Measurements from ENCODE around the gene ANO7.

ANO7 gene

DNA sequence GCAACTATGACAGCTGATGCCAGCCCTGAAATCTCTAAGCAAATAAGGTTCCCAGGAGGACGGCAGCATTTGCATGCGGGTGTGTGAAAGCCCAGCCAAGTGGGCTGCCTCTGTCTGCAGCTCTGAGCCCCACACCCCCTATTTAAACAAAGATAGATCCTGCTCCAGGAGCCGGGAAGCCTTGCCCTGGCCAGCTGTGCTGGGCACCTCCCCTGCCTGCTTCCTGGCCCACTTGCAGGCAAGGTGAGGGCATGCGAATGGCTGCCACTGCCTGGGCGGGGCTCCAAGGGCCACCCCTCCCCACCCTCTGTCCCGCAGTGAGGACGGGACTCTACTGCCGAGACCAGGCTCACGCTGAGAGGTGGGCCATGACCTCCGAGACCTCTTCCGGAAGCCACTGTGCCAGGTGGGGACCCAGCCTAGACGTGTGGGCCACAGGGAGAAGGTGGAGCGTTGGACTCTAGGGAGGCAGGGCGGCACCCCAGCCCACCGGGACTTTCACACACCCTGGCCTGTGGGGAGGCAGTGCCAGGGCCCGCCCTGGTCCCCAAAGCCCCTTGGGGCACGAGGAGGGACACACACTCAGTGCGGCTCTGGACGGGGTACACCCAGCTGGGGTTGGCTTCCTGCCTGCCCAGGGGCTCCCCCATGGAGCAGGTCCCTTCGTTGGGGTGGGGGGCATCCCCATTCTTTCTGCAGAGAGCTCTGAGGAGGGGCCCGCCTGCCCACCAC lies at the start of gene ANO7:
ANO7 (plus strand) TSS at position 317 of the 732 bp plus-strand sequence. CDS start 1,387 bp downstream, outside the sequence.
- H3K9ac ChIP-seq (ENCODE audit: low read length), result no peak within 1 kb of the TSS
- no peaks in the 10 kb centered on the region for H3K9me3 ChIP-seq (ENCODE audit: control insufficient read depth, low read depth, low read length)
- no peak within 1 kb of the TSS for H3K27ac ChIP-seq (ENCODE audit: low read length)
- H3K4me1 ChIP-seq (ENCODE audit: control insufficient read depth, low read depth, low read length), result no peaks in the 10 kb centered on the region
- no peaks in the 10 kb centered on the region for H3K27me3 ChIP-seq (ENCODE audit: control insufficient read depth, insufficient read depth, low read length)
- H3K36me3 ChIP-seq (ENCODE audit: control insufficient read depth, low read depth, low read length), result no peaks in the 10 kb centered on the region
- no peak within 1 kb of the TSS for H3K4me3 ChIP-seq (ENCODE audit: low read length)

GRCh38 chr2:241139531-241140444 lies 48.7 kb upstream of the ANO7 start:
- Histone ChIP-seq H3K4me1 (ENCODE audit: control insufficient read depth, low read depth, low read length) (no peaks in the 10 kb centered on the region), H3K27me3 (ENCODE audit: control insufficient read depth, insufficient read depth, low read length) (no peaks in the 10 kb centered on the region), H3K4me3 (ENCODE audit: low read length) (no peak overlapping the region), H3K9ac (ENCODE audit: low read length) (no peak overlapping the region), H3K36me3 (ENCODE audit: control insufficient read depth, low read depth, low read length) (peaks cover 29% of the 10 kb centered on the region), H3K27ac (ENCODE audit: low read length) (no peak overlapping the region), H3K9me3 (ENCODE audit: control insufficient read depth, low read depth, low read length) (no peaks in the 10 kb centered on the region)

DNA sequence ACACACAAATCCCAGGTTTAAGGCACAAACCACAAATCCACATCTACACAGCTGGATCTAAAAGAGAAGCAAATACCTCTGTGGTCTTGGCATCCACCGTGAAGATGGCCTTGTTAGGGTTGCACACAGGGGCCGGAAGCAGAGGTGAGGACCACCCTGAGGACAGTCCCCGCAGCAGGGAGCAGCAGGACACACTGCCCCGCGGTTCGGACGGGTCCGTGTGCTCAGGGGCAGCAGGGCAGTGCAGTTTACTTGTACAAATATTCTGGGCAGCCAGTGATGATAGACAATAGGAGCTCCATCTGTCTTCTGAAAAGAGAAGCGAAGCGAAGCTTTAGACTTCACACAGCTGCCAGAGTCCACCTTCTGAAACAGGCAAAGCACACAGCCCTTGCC lies 48.0 kb upstream of the ANO7 start:
- Histone ChIP-seq H3K36me3 (ENCODE audit: control insufficient read depth, low read depth, low read length) (peaks cover 29% of the 10 kb centered on the region), H3K9ac (ENCODE audit: low read length) (no peak overlapping the region), H3K27ac (ENCODE audit: low read length) (no peak overlapping the region)

DNA sequence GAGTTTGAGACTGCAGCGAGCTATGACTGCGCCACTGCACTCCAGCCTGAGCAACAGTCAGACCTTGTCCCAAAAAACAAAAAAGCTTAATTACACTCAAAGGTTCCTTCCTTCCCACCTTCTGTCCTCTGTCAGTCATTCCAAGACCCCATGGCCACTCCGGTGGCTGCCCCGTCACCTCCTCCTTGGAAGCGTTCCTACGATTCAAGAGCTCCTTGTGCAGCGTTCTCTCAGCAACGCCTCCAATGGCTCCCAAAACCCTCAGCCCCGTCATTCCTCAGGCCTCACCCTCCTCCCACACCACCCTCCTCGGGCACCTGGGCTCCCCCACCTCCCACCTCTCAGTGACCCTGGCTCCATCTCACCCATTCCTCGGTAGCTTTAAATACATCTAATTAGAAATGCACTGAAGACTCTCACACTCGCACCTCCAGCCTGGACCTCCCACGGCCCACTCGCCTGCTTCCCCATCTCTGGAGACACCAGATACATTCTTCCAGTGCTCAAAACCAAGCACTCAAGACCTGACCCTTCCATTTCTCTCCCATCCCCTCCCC lies 47.2 kb upstream of the ANO7 start:
- H3K4me1 ChIP-seq (ENCODE audit: control insufficient read depth, low read depth, low read length), result no peaks in the 10 kb centered on the region
- no peaks in the 10 kb centered on the region for H3K27me3 ChIP-seq (ENCODE audit: control insufficient read depth, insufficient read depth, low read length)
- H3K36me3 ChIP-seq (ENCODE audit: control insufficient read depth, low read depth, low read length), result peaks cover 26% of the 10 kb centered on the region
- H3K9ac ChIP-seq (ENCODE audit: low read length), result no peak overlapping the region
- no peak overlapping the region for H3K27ac ChIP-seq (ENCODE audit: low read length)
- H3K4me3 ChIP-seq (ENCODE audit: low read length), result no peak overlapping the region
- no peaks in the 10 kb centered on the region for H3K9me3 ChIP-seq (ENCODE audit: control insufficient read depth, low read depth, low read length)

More for the DNA sequence above, 48.0 kb upstream of the ANO7 start:
- no peaks in the 10 kb centered on the region for H3K27me3 ChIP-seq (ENCODE audit: control insufficient read depth, insufficient read depth, low read length)
- H3K4me3 ChIP-seq (ENCODE audit: low read length), result no peak overlapping the region
- no peaks in the 10 kb centered on the region for H3K9me3 ChIP-seq (ENCODE audit: control insufficient read depth, low read depth, low read length)
- no peaks in the 10 kb centered on the region for H3K4me1 ChIP-seq (ENCODE audit: control insufficient read depth, low read depth, low read length)

DNA sequence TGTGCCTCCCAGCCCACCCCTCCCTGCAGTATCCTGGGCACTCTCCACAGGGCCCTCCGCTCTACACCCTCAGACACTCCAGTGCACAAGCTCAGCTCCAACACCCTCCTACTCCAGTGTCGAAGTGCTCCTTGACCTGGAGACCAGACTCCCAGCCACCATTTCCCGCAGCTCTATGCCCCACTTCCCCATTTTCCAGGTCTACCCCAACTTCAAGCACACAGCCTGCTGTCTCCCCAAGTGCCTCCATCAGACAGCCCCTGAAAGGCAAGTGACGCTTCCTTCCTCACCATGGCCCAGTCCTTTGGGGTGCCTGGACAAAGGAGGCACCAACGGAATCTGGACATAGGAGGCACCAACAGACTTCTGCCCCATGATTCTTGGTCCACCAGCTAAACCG lies 46.4 kb upstream of the ANO7 start:
- H3K27ac ChIP-seq (ENCODE audit: low read length), result no peak overlapping the region
- no peak overlapping the region for H3K4me3 ChIP-seq (ENCODE audit: low read length)
- H3K9me3 ChIP-seq (ENCODE audit: control insufficient read depth, low read depth, low read length), result no peaks in the 10 kb centered on the region
- no peaks in the 10 kb centered on the region for H3K27me3 ChIP-seq (ENCODE audit: control insufficient read depth, insufficient read depth, low read length)
- no peak overlapping the region for H3K9ac ChIP-seq (ENCODE audit: low read length)
- no peaks in the 10 kb centered on the region for H3K4me1 ChIP-seq (ENCODE audit: control insufficient read depth, low read depth, low read length)
- peaks cover 18% of the 10 kb centered on the region for H3K36me3 ChIP-seq (ENCODE audit: control insufficient read depth, low read depth, low read length)

DNA sequence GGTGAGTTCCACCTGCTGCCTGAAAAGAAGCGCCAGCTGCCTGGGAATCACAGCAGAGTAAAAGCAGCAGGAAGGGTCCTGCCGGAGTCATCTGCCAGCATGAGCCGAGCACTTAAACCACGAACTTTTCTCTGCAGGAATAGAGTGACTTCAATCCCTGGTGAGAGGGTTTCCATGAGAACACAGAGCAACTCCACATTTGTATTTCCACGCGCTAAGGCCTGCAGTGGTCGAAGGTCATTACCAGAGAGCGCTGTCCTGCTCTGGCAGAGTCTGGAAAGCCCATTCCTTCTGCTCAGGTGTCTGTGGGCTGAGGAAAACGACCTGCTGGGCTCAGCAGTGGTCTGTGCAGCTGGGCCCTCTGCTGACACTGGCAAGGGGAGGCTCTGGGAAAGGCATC lies 45.9 kb upstream of the ANO7 start:
- H3K27ac ChIP-seq (ENCODE audit: low read length), result no peak overlapping the region
- no peaks in the 10 kb centered on the region for H3K9me3 ChIP-seq (ENCODE audit: control insufficient read depth, low read depth, low read length)
- H3K4me3 ChIP-seq (ENCODE audit: low read length), result no peak overlapping the region
- peaks cover under 1% of the 10 kb centered on the region for H3K27me3 ChIP-seq (ENCODE audit: control insufficient read depth, insufficient read depth, low read length)
- H3K4me1 ChIP-seq (ENCODE audit: control insufficient read depth, low read depth, low read length), result no peaks in the 10 kb centered on the region
- no peak overlapping the region for H3K9ac ChIP-seq (ENCODE audit: low read length)
- H3K36me3 ChIP-seq (ENCODE audit: control insufficient read depth, low read depth, low read length), result peaks cover 15% of the 10 kb centered on the region

GRCh38 chr2:241146286-241146685 lies 42.2 kb upstream of the ANO7 start:
- no peaks in the 10 kb centered on the region for H3K9me3 ChIP-seq (ENCODE audit: control insufficient read depth, low read depth, low read length)
- H3K9ac ChIP-seq (ENCODE audit: low read length), result no peak overlapping the region
- H3K4me1 ChIP-seq (ENCODE audit: control insufficient read depth, low read depth, low read length), result peaks cover 4% of the 10 kb centered on the region
- H3K4me3 ChIP-seq (ENCODE audit: low read length), result no peak overlapping the region
- H3K27me3 ChIP-seq (ENCODE audit: control insufficient read depth, insufficient read depth, low read length), result peaks cover 10% of the 10 kb centered on the region
- H3K36me3 ChIP-seq (ENCODE audit: control insufficient read depth, low read depth, low read length), result no peaks in the 10 kb centered on the region
- H3K27ac ChIP-seq (ENCODE audit: low read length), result no peak overlapping the region

- Histone ChIP-seq H3K36me3 (ENCODE audit: control insufficient read depth, low read depth, low read length) (no peaks in the 10 kb centered on the region), H3K9me3 (ENCODE audit: control insufficient read depth, low read depth, low read length) (no peaks in the 10 kb centered on the region), H3K27ac (ENCODE audit: low read length) (no peak overlapping the region), H3K4me1 (ENCODE audit: control insufficient read depth, low read depth, low read length) (peaks cover 4% of the 10 kb centered on the region), H3K9ac (ENCODE audit: low read length) (no peak overlapping the region), H3K4me3 (ENCODE audit: low read length) (no peak overlapping the region), H3K27me3 (ENCODE audit: control insufficient read depth, insufficient read depth, low read length) (peaks cover 10% of the 10 kb centered on the region)
These were observed 41.1 kb upstream of the ANO7 start for GRCh38 chr2:241147336-241147735.

DNA sequence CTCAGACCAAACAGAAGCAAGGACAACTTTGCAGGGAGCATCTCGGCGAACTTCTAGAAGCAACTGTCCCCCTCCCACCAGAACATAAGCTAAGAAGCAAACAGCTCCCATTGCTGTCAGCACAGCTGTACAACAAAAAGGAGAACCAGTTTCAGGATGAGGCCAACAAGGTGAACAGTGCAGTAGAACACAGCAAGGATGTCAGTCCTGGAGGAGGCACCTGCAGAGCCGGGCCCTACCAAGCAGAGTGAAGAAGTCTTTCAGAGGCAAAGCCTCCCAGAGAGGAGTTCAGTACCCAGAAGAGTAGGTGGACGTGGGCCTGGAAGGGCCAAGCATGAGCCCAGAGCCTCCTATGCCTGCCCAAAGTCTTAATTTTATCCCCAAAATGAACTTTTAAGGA lies 40.2 kb upstream of the ANO7 start:
- H3K4me3 ChIP-seq (ENCODE audit: low read length), result peak overlapping the region; percentile 70
- H3K36me3 ChIP-seq (ENCODE audit: control insufficient read depth, low read depth, low read length), result no peaks in the 10 kb centered on the region
- peaks cover 10% of the 10 kb centered on the region for H3K27me3 ChIP-seq (ENCODE audit: control insufficient read depth, insufficient read depth, low read length)
- H3K9me3 ChIP-seq (ENCODE audit: control insufficient read depth, low read depth, low read length), result no peaks in the 10 kb centered on the region
- peak overlapping the region; percentile 35 for H3K9ac ChIP-seq (ENCODE audit: low read length)
- no peak overlapping the region for H3K27ac ChIP-seq (ENCODE audit: low read length)
- peaks cover 4% of the 10 kb centered on the region for H3K4me1 ChIP-seq (ENCODE audit: control insufficient read depth, low read depth, low read length)

DNA sequence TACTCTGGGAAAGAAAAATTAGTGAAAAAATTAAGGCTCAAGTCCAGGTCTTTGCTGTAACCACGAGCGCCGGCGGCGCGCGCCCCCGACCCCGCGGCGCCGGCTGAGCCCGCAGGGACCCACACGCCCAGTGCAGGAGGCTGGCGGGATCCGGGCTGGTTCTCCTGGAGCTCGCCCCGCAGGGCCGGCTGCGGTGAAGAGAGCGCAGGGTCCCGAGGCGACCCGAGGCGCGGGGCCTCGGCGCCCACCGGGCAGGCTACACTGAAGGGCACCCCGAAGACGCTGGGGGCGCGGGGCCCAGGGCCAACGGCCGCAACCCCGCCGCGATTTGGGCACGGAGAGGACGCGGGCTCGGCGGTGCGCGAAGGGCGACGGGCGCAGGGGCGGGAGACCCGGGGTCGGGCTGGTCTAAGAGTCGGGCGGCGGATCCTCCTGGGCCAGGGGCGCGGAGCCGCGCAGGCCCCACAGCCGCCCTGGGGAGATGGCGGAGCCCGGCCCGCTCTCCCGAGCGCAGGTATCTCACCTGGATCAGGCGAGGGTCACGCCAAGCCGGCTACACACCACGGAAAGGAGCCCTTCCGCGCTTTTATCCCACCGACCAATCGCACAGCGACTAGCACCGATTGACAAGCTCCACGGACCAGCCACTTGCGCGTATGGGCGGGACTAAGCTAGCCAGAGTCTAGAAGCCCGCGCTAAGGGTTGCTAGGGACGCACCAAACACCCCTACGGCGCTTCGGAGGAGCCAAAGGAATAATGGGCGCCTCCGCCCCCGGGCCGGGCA lies 39.4 kb upstream of the ANO7 start, which contains the start of gene PASK:
PASK (minus strand) TSS at position 582 of the 784 bp plus-strand sequence. CDS start 6,440 bp downstream, outside the sequence.
- H3K4me3 ChIP-seq (ENCODE audit: low read length), result peak within 1 kb of the TSS; percentile 70
- no peak within 1 kb of the TSS for H3K27ac ChIP-seq (ENCODE audit: low read length)
- H3K9me3 ChIP-seq (ENCODE audit: control insufficient read depth, low read depth, low read length), result no peaks in the 10 kb centered on the region

DNA sequence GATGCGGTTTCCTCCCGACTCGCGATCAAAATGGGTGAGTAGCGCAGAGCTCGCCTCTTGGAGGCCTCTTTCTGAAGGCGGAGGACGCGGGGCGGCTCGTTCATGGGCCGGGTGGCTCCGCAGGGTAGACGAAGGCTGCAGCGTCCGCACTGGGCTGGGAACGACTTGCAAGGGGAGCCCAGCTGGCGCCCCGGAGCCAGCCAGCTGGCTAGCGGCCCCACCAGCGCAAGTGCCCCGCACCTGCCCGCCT lies 38.9 kb upstream of the ANO7 start:
- Histone ChIP-seq H3K4me1 (ENCODE audit: control insufficient read depth, low read depth, low read length) (peaks cover 4% of the 10 kb centered on the region), H3K9me3 (ENCODE audit: control insufficient read depth, low read depth, low read length) (no peaks in the 10 kb centered on the region), H3K27ac (ENCODE audit: low read length) (no peak overlapping the region), H3K27me3 (ENCODE audit: control insufficient read depth, insufficient read depth, low read length) (peaks cover 10% of the 10 kb centered on the region), H3K4me3 (ENCODE audit: low read length) (peak overlapping the region; percentile 70), H3K36me3 (ENCODE audit: control insufficient read depth, low read depth, low read length) (no peaks in the 10 kb centered on the region), H3K9ac (ENCODE audit: low read length) (peak overlapping the region; percentile 35)

More for the DNA sequence above, 39.4 kb upstream of the ANO7 start, which contains the start of gene PASK:
- Histone ChIP-seq H3K27me3 (ENCODE audit: control insufficient read depth, insufficient read depth, low read length) (peaks cover 10% of the 10 kb centered on the region), H3K9ac (ENCODE audit: low read length) (peak within 1 kb of the TSS; percentile 35), H3K4me1 (ENCODE audit: control insufficient read depth, low read depth, low read length) (peaks cover 4% of the 10 kb centered on the region), H3K36me3 (ENCODE audit: control insufficient read depth, low read depth, low read length) (no peaks in the 10 kb centered on the region)
